ENCODE results near the gene TRIM33. TPM values are rescaled to one million over a fixed set of nuclear protein-coding genes. Genes with fewer than 3 reads are reported as not detected.

TRIM33 gene
- total and polyA plus RNA-seq, 2 donors (not counting 3 experiments of a cell fraction or from before 2014, with no cell fraction given) = 10.3 to 29.1 TPM

DNA sequence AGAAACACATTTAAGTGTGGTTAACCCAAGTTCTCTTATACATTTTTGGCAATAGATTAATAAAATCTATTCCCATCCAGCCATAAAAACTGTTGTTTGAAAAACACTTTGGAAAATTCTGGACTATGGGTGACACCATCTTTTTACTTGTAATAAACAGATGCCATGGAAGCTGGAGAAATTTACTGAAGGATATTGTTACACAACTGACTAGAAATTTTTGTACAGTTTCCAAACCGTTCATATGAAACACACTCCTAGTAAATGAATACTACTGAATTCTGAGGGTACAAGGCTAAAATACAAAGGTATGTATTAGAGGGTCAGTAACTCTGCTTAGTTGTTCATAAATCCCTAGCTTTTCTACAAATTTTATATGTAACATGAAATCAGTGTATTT, 48.7 kb downstream of the TRIM33 start:
- dilution Hi-C loops (cut with MboI; ENCODE audit: extremely low pct_ligation_motif_present, low sequenced_read_pairs) = no loop called here
- ChIA-PET POLR2A (no interaction called here), CTCF (no interaction called here)
- Histone ChIP-seq H4K20me1 (replicated peaks; ENCODE audit: control insufficient read depth, extremely low read depth, insufficient read depth, low read length) (peaks cover 6% of the 10 kb centered on the region), H3K36me3 (ENCODE audit: control insufficient read depth in 2 of 2, extremely low read depth in 1 of 2, insufficient read depth in 2 of 2, low read length in 2 of 2) (peaks cover 1 to 5% of the 10 kb centered on the region in 2 experiments), H3K9ac (replicated peaks; ENCODE audit: extremely low read depth, insufficient read depth, low read length) (no peak overlapping the region), H3K4me3 (replicated peaks in 1 of 3; ENCODE audit: insufficient read depth in 1 of 3, low read depth in 1 of 3, low read length in 3 of 3) (no peak overlapping the region), H3K4me2 (ENCODE audit: insufficient read depth, low read length) (no peak overlapping the region), H3K27ac (ENCODE audit: insufficient read depth, low read depth, low read length) (no peak overlapping the region), H3K27me3 (ENCODE audit: control insufficient read depth in 2 of 2, insufficient read depth in 2 of 2, low read length in 2 of 2) (no peaks in the 10 kb centered on the region), H2AFZ (ENCODE audit: low read depth, low read length) (no peak overlapping the region), H3K79me2 (ENCODE audit: control insufficient read depth, insufficient read depth, low read length) (peaks cover 31% of the 10 kb centered on the region), H3K9me3 (replicated peaks; ENCODE audit: control insufficient read depth, insufficient read depth, low read length) (peaks cover 5% of the 10 kb centered on the region), H3K9me1 (replicated peaks; ENCODE audit: control insufficient read depth, extremely low read depth, insufficient read depth, low read length) (no peaks in the 10 kb centered on the region), H3K4me1 (ENCODE audit: control insufficient read depth, extremely low read depth, insufficient read depth, low read length) (peaks cover 14% of the 10 kb centered on the region)
- no peak for DNase-seq (ENCODE audit: low read depth, low spot score)
- intact Hi-C loops (cut with micrococcal nuclease) = no loop called here
- TF ChIP-seq POLR2AphosphoS5 (IDR thresholded peaks at IDR 0.05; ENCODE audit: insufficient read depth, low read depth, low read length) = no peak
- TF ChIP-seq GATA2 (IDR thresholded peaks at IDR 0.05; ENCODE audit: insufficient read depth, insufficient read length, low read depth, low read length) = no peak
- TF ChIP-seq FOS (IDR thresholded peaks at IDR 0.05; ENCODE audit: borderline replicate concordance, insufficient read depth, low read length) = no peak
- no peak for TF ChIP-seq JUN (IDR thresholded peaks at IDR 0.05; ENCODE audit: borderline replicate concordance, insufficient read depth, insufficient read length, low read depth)
- TF ChIP-seq MYC (IDR thresholded peaks at IDR 0.05; ENCODE audit: low read depth, low read length) = no peak
- no peak for TF ChIP-seq MAX (IDR thresholded peaks at IDR 0.05; ENCODE audit: insufficient read depth, insufficient read length)
- TF ChIP-seq, protein P1, sequence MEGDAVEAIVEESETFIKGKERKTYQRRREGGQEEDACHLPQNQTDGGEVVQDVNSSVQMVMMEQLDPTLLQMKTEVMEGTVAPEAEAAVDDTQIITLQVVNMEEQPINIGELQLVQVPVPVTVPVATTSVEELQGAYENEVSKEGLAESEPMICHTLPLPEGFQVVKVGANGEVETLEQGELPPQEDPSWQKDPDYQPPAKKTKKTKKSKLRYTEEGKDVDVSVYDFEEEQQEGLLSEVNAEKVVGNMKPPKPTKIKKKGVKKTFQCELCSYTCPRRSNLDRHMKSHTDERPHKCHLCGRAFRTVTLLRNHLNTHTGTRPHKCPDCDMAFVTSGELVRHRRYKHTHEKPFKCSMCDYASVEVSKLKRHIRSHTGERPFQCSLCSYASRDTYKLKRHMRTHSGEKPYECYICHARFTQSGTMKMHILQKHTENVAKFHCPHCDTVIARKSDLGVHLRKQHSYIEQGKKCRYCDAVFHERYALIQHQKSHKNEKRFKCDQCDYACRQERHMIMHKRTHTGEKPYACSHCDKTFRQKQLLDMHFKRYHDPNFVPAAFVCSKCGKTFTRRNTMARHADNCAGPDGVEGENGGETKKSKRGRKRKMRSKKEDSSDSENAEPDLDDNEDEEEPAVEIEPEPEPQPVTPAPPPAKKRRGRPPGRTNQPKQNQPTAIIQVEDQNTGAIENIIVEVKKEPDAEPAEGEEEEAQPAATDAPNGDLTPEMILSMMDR (IDR thresholded peaks at IDR 0.05; ENCODE audit: extremely low read depth in 1 of 2, insufficient read depth in 1 of 2, low read depth in 1 of 2, low read length in 2 of 2) = no peak
- TF ChIP-seq EZH2 (IDR thresholded peaks at IDR 0.05; ENCODE audit: borderline replicate concordance, low read depth, low read length, severe bottlenecking) = no peak
- TF ChIP-seq POLR2A (IDR thresholded peaks at IDR 0.05; ENCODE audit: low read depth, low read length) = no peak
- BruUV-seq (replicated peaks) = no TSS peak
- no peak for FAIRE-seq

Data from endothelial cell of umbilical vein (primary cell).